Endothelial cell (in vitro differentiated cells): ENCODE measurements around the gene SSNA1. TPM values are rescaled to one million over a fixed set of nuclear protein-coding genes. Genes with fewer than 3 reads are reported as not detected.
A peak's percentile ranks its signal among the peaks of the same experiment; 100 is the strongest.

Source experiments
- DNase-seq: peaks from one replicate; pipeline ENCODE4 v3.0.0; 2021; ENCODE audit warnings: low spot score
- H3K27ac Mint-ChIP-seq: one replicate; pipeline ENCODE4 v1.8.0; 2021; ENCODE audit warnings: mixed read lengths, inconsistent platforms; ENCODE audit not compliant: unreplicated experiment
- H3K27me3 Mint-ChIP-seq: one replicate; pipeline ENCODE4 v1.8.0; 2021; ENCODE audit warnings: mild to moderate bottlenecking, moderate library complexity, mixed read lengths, inconsistent platforms; ENCODE audit not compliant: unreplicated experiment
- H3K36me3 Mint-ChIP-seq: one replicate; pipeline ENCODE4 v1.8.0; 2021; ENCODE audit warnings: mild to moderate bottlenecking, low read depth, mixed read lengths, inconsistent platforms; ENCODE audit not compliant: unreplicated experiment
- H3K4me1 Mint-ChIP-seq: one replicate; pipeline ENCODE4 v1.8.0; 2021; ENCODE audit warnings: mild to moderate bottlenecking, mixed read lengths, inconsistent platforms; ENCODE audit not compliant: unreplicated experiment
- H3K4me3 Mint-ChIP-seq: one replicate; pipeline ENCODE4 v1.8.0; 2021; ENCODE audit warnings: mild to moderate bottlenecking, mixed read lengths, inconsistent platforms; ENCODE audit not compliant: unreplicated experiment
- H3K9me3 Mint-ChIP-seq: one replicate; pipeline ENCODE4 v1.8.0; 2021; ENCODE audit warnings: mixed read lengths, inconsistent platforms; ENCODE audit not compliant: unreplicated experiment
- total RNA-seq: library from RNA; stranded (reverse); fragmentation: NEBNext Ultra II Directional; extraction: Animal tissue kit (Norgen Biotek cat#: 25700); gene quantifications from one replicate; pipeline ENCODE4 v1.2.1, GENCODE V29; 2021; ENCODE audit not compliant: unreplicated experiment
- TF ChIP-seq, protein P1 (sequence below): fragments of 200-600 bp; sonication (generic); IDR thresholded peaks from one replicate; pipeline ENCODE4 v1.5.0; 2021; ENCODE audit warnings: antibody characterized with exemption; ENCODE audit not compliant: unreplicated experiment

SSNA1 gene
- total RNA-seq, 1 donor from 2014 or later = 53.8 TPM

GRCh38 chr9:137176302-137177182, 11.9 kb upstream of the SSNA1 start:
- no peak overlapping the region for H3K4me3 Mint-ChIP-seq
- H3K9me3 Mint-ChIP-seq = no peaks in the 10 kb centered on the region
- peaks cover 9% of the 10 kb centered on the region for H3K27me3 Mint-ChIP-seq
- no peaks in the 10 kb centered on the region for H3K4me1 Mint-ChIP-seq
- DNase-seq = peak; percentile 42
- H3K36me3 Mint-ChIP-seq = peaks cover 8% of the 10 kb centered on the region
- TF ChIP-seq, protein P1, sequence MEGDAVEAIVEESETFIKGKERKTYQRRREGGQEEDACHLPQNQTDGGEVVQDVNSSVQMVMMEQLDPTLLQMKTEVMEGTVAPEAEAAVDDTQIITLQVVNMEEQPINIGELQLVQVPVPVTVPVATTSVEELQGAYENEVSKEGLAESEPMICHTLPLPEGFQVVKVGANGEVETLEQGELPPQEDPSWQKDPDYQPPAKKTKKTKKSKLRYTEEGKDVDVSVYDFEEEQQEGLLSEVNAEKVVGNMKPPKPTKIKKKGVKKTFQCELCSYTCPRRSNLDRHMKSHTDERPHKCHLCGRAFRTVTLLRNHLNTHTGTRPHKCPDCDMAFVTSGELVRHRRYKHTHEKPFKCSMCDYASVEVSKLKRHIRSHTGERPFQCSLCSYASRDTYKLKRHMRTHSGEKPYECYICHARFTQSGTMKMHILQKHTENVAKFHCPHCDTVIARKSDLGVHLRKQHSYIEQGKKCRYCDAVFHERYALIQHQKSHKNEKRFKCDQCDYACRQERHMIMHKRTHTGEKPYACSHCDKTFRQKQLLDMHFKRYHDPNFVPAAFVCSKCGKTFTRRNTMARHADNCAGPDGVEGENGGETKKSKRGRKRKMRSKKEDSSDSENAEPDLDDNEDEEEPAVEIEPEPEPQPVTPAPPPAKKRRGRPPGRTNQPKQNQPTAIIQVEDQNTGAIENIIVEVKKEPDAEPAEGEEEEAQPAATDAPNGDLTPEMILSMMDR = peak; percentile 18
- no peak overlapping the region for H3K27ac Mint-ChIP-seq

GRCh38 chr9:137178201-137178938, 10.1 kb upstream of the SSNA1 start:
- no peak overlapping the region for H3K27ac Mint-ChIP-seq
- H3K27me3 Mint-ChIP-seq = peaks cover 9% of the 10 kb centered on the region
- H3K9me3 Mint-ChIP-seq = no peaks in the 10 kb centered on the region
- TF ChIP-seq, protein P1 = no peak
- no peaks in the 10 kb centered on the region for H3K4me1 Mint-ChIP-seq
- peaks cover 13% of the 10 kb centered on the region for H3K36me3 Mint-ChIP-seq
- H3K4me3 Mint-ChIP-seq = no peak overlapping the region
- DNase-seq = no peak

DNA sequence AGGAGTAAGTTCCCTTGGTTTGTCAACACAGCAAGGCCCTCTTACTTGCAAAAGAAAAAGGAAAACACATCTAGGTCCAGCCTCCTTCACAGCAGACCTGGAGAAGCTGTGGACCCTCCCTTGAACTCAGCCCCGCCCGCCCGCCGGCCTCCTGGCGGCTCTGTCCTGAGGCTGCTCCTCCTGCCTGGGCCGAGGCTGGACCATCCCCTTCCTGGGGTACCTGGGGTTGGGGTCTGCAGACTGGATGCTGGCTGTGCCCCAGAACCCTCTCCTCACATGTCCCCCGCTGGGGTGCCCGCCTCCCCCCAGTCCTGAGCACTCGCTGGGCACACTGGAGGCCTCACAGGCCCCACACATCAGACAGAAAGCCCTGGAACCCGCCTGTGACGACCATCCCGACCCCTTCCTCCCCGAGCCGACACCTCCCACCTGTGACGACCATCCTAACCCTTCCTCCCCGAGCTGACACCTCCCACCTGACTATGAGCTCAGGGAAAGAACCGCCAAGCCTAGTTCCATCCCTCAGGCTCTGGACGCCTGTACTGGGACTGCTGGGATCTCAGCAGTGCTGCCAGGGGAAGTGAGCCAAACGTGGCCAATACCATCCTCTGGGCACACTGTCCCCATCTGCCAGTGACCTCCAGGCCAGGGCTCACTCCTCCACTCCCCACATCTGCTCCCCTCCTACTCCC, 9.4 kb upstream of the SSNA1 start:
- DNase-seq = no peak

DNA sequence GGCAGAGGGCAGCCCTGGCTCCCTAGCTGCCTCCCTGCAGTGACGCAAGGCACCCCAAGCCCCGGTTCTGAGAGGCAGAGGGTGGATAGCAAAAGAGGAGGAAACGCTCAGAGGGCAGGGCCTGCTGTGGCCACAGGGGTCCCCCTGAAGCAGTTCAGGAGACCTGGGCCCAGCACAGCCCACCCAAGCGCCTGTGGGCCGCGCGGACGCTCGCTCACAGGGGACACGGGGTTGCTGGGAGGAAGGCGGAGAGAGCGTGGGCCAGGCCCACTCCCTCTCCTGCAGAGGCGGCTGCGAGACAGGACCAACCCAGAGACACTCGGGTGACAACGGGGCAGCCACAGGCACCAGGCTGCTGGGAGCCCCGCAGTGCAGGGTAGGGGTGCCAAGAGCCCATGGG, 8.7 kb upstream of the SSNA1 start:
- H3K9me3 Mint-ChIP-seq = no peaks in the 10 kb centered on the region
- DNase-seq = no peak
- H3K27me3 Mint-ChIP-seq = peaks cover 9% of the 10 kb centered on the region
- H3K27ac Mint-ChIP-seq = no peak overlapping the region
- peaks cover 19% of the 10 kb centered on the region for H3K36me3 Mint-ChIP-seq
- TF ChIP-seq, protein P1 = no peak
- H3K4me3 Mint-ChIP-seq = no peak overlapping the region
- H3K4me1 Mint-ChIP-seq = no peaks in the 10 kb centered on the region

More for the DNA sequence above, 9.4 kb upstream of the SSNA1 start:
- Mint-ChIP-seq H3K9me3 (no peaks in the 10 kb centered on the region), H3K27me3 (peaks cover 9% of the 10 kb centered on the region), H3K4me3 (no peak overlapping the region), H3K36me3 (peaks cover 14% of the 10 kb centered on the region), H3K4me1 (no peaks in the 10 kb centered on the region), H3K27ac (no peak overlapping the region)
- TF ChIP-seq, protein P1 = no peak
